Motor neuron (in vitro differentiated cells): Measurements from ENCODE around the gene PDS5A. TPM values are rescaled to one million over a fixed set of nuclear protein-coding genes. Genes with fewer than 3 reads are reported as not detected.
"Not testable (repeated sequence)": the region's sequence is repeated elsewhere in the genome, so short reads cannot be mapped to it uniquely, and the experiment has no call there.

Experiments used
- ATAC-seq, 8 experiments: fragments of 200-7000 bp; cut with Tn5 transposase; replicated peaks in 6 of 8; 2 replicates each; pipeline ENCODE4 v1.8.0; 2021; ENCODE audit warnings: mild to moderate bottlenecking in 8 of 8, moderate library complexity in 8 of 8
- H3K27ac ChIP-seq, 2 donors: fragments of 250-450 bp; sonication (Bioruptor Pico); 2 replicates each; pipeline ENCODE4 v1.9.0; 2021; ENCODE audit warnings: antibody characterized with exemption in 2 of 2, mild to moderate bottlenecking in 2 of 2, moderate library complexity in 1 of 2
- H3K4me1 ChIP-seq, 2 donors: fragments of 250-450 bp; sonication (Bioruptor Pico); replicated peaks in 1 of 2; 2 replicates each; pipeline ENCODE4 v1.6.1; 2021; ENCODE audit warnings: antibody characterized with exemption in 2 of 2, mild to moderate bottlenecking in 2 of 2, moderate library complexity in 1 of 2
- H3K4me3 ChIP-seq, 5 donors: fragments of 250-450 bp; sonication (Bioruptor Pico); 2 replicates each; pipeline ENCODE4 v1.9.0; 2021; ENCODE audit warnings: antibody characterized with exemption in 5 of 5, mild to moderate bottlenecking in 5 of 5, moderate library complexity in 4 of 5
- WGBS, 10 experiments: fragments of 450-650 bp; shearing (Covaris generic); methylation state at CpG; one replicate each; pipeline ENCODE4 v1.0.0; 2022; 5-methylcytosine and 5-hydroxymethylcytosine counted together
- in situ Hi-C, 9 experiments: fragments of 400-800 bp; cut with MboI; loops; one replicate each; pipeline ENCODE4 v1.15.0; 2021; ENCODE audit warnings: low sequenced_read_pairs in 9 of 9, low pct_unique_long_range_greater_than_20kb in 2 of 9; ENCODE audit not compliant: unreplicated experiment in 9 of 9
- total RNA-seq, 8 experiments: library from RNA; unstranded; fragments of 300-600 nt; gene quantifications; 2 replicates each; pipeline versions ENCODE4 v1.2.3 to v1.2.4, GENCODE V29; 2022

The PDS5A gene
- total RNA-seq, 8 experiments from 2014 or later = 25.4 to 88.3 (median 38.0) TPM

- Histone ChIP-seq H3K4me1 (peaks cover 23 to 25% of the 10 kb centered on the region in 2 donors), H3K4me3 (no peak overlapping the region), H3K27ac (no peak overlapping the region)
- peak in 3 of 8 experiments; percentile 14 to 58 (median 42) for ATAC-seq
- 58 to 87% (median 68%) methylated on average over 1 to 7 of the region's 7 CpGs for WGBS, 10 experiments
- in situ Hi-C loops = no loop called here
These were observed 151.9 kb downstream of the PDS5A start for GRCh38 chr4:39825741-39826231.

- Histone ChIP-seq H3K4me1 (peaks cover 23 to 25% of the 10 kb centered on the region in 2 donors), H3K4me3 (no peak overlapping the region), H3K27ac (no peak overlapping the region)
- in situ Hi-C loops = no loop called here
- 70 to 100% (median 97%) methylated on average over 2 to 3 of the region's 3 CpGs; no CpG with 5 or more reads in 1 of the 10 experiments for WGBS, 10 experiments
- ATAC-seq = no peak
These were observed 152.6 kb downstream of the PDS5A start for GRCh38 chr4:39825090-39825489.

- Histone ChIP-seq H3K27ac (peak overlapping the region; percentile 54 to 78), H3K4me3 (no peak overlapping the region), H3K4me1 (peaks cover 23 to 25% of the 10 kb centered on the region in 2 donors)
- WGBS, 10 experiments = 0 to 94% (median 50%) methylated on average over 1 to 2 of the region's 2 CpGs; no CpG with 5 or more reads in 3 of the 10 experiments
- peak; percentile 54 to 95 (median 79) for ATAC-seq
- in situ Hi-C loops = no loop called here
These were observed 154.5 kb downstream of the PDS5A start for GRCh38 chr4:39823191-39823590.

GRCh38 chr4:39822662-39823061 lies 155.0 kb downstream of the PDS5A start:
- H3K4me3 ChIP-seq = no peak overlapping the region

GRCh38 chr4:39821951-39822350 lies 155.8 kb downstream of the PDS5A start:
- no peak overlapping the region for H3K4me3 ChIP-seq
- in situ Hi-C loops = no loop called here
- WGBS, 10 experiments = 93 to 100% (median 98%) methylated on average over 1 to 6 of the region's 9 CpGs; no CpG with 5 or more reads in 3 of the 10 experiments
- ATAC-seq = no peak
- H3K27ac ChIP-seq = peak overlapping the region in 1 of 2 donors; percentile 78
- peaks cover 25 to 27% of the 10 kb centered on the region in 2 donors for H3K4me1 ChIP-seq

More at GRCh38 chr4:39822662-39823061, 155.0 kb downstream of the PDS5A start:
- H3K4me1 ChIP-seq = peaks cover 23 to 25% of the 10 kb centered on the region in 2 donors
- ATAC-seq = peak in 4 of 8 experiments; percentile 22 to 59 (median 54)
- in situ Hi-C loops = no loop called here
- H3K27ac ChIP-seq = peak overlapping the region; percentile 54 to 78

- Histone ChIP-seq H3K27ac (no peak overlapping the region), H3K4me1 (peaks cover 23 to 32% of the 10 kb centered on the region in 2 donors), H3K4me3 (no peak overlapping the region)
- in situ Hi-C loops = no loop called here
- no peak for ATAC-seq
- WGBS, 10 experiments = 59 to 100% (median 90%) methylated on average over 1 to 5 of the region's 5 CpGs; no CpG with 5 or more reads in 3 of the 10 experiments
These were observed 157.5 kb downstream of the PDS5A start for GRCh38 chr4:39820186-39820585.

GRCh38 chr4:39818646-39819045 lies 159.1 kb downstream of the PDS5A start:
- in situ Hi-C loops = no loop called here
- H3K4me3 ChIP-seq = no peak overlapping the region
- WGBS, 10 experiments = 89 to 100% (median 97%) methylated on average over 1 to 5 of the region's 5 CpGs; no CpG with 5 or more reads in 4 of the 10 experiments
- no peak for ATAC-seq
- H3K4me1 ChIP-seq = peaks cover 16 to 27% of the 10 kb centered on the region in 2 donors
- H3K27ac ChIP-seq = no peak overlapping the region

GRCh38 chr4:39814403-39815185 lies 163.1 kb downstream of the PDS5A start:
- 70 to 100% (median 93%) methylated on average over 1 to 6 of the region's 7 CpGs; no CpG with 5 or more reads in 2 of the 10 experiments for WGBS, 10 experiments
- Histone ChIP-seq H3K27ac (no peak overlapping the region), H3K4me1 (peaks cover 0 to 9% of the 10 kb centered on the region in 2 donors), H3K4me3 (no peak overlapping the region)
- no peak for ATAC-seq
- in situ Hi-C loops = no loop called here

GRCh38 chr4:39813761-39814160 lies 163.9 kb downstream of the PDS5A start:
- H3K4me3 ChIP-seq, ATAC-seq, H3K27ac ChIP-seq, H3K4me1 ChIP-seq, in situ Hi-C loops: not testable (repeated sequence)
- 60% methylated on average over 1 of the region's 2 CpGs; no CpG with 5 or more reads in 9 of the 10 experiments for WGBS, 10 experiments

- in situ Hi-C loops, H3K4me3 ChIP-seq, H3K4me1 ChIP-seq, ATAC-seq, H3K27ac ChIP-seq: not testable (repeated sequence)
- WGBS, 10 experiments = no CpG with 5 or more reads among the region's 1 CpG
These were observed 164.7 kb downstream of the PDS5A start for GRCh38 chr4:39813033-39813432.

- ATAC-seq = no peak
- Histone ChIP-seq H3K27ac (no peak overlapping the region), H3K4me3 (no peak overlapping the region), H3K4me1 (peaks cover 0 to 9% of the 10 kb centered on the region in 2 donors)
- in situ Hi-C loops = no loop called here
- 0 to 100% (median 66%) methylated on average over 1 to 4 of the region's 6 CpGs; no CpG with 5 or more reads in 2 of the 10 experiments for WGBS, 10 experiments
These were observed 165.2 kb downstream of the PDS5A start for GRCh38 chr4:39812500-39812899.

- ATAC-seq = no peak
- no peak overlapping the region for H3K27ac ChIP-seq
These were observed 169.4 kb downstream of the PDS5A start for GRCh38 chr4:39808231-39808749.

GRCh38 chr4:39802005-39802404 lies 175.7 kb downstream of the PDS5A start:
- 42 to 91% (median 70%) methylated on average over 1 to 4 of the region's 4 CpGs; no CpG with 5 or more reads in 3 of the 10 experiments for whole genome bisulfite sequencing, 10 experiments
- in situ Hi-C loops = no loop called here
- Histone ChIP-seq H3K4me3 (no peak overlapping the region), H3K27ac (no peak overlapping the region), H3K4me1 (no peaks in the 10 kb centered on the region)
- no peak for ATAC-seq

More at GRCh38 chr4:39808231-39808749, 169.4 kb downstream of the PDS5A start:
- Histone ChIP-seq H3K4me1 (no peaks in the 10 kb centered on the region), H3K4me3 (no peak overlapping the region)
- WGBS, 10 experiments = 68 to 93% (median 83%) methylated on average over 2 to 8 of the region's 8 CpGs
- in situ Hi-C loops = no loop called here
